PC-9 (cell line): ENCODE data around the gene LY86. TPM values are rescaled to one million over a fixed set of nuclear protein-coding genes. Genes with fewer than 3 reads are reported as not detected.

Experiments
- BruUV-seq: library from RNA; stranded (reverse); fragments of 400-500 nt; replicated peaks from 2 replicates; lab custom pipeline; 2021; lab: Mats Ljungman, UMichigan
- CTCF ChIA-PET: fragments of 300-600 bp; sonication (Branson Sonifier 250); formaldehyde crosslinking; loops from one replicate; lab custom pipeline; 2022; ENCODE audit warnings: antibody characterized with exemption; lab: Charles Lee
- POLR2A ChIA-PET: fragments of 300-600 bp; sonication (Branson Sonifier 250); formaldehyde crosslinking; loops from one replicate; lab custom pipeline; 2022; ENCODE audit warnings: antibody characterized with exemption; ENCODE audit not compliant: unreplicated experiment; lab: Charles Lee
- DNase-seq, 2 experiments: peaks; one replicate each; pipeline versions ENCODE4 v3.0.0 to v3.0.0-alpha.2; 2015 to 2022; ENCODE audit warnings: mixed read lengths in 1 of 2
- H2AFZ ChIP-seq: fragments of 200-600 bp; sonication (generic); 2 replicates; pipeline ENCODE4 v1.8.1; 2017; ENCODE audit warnings: antibody characterized with exemption
- H3F3A ChIP-seq: fragments of 200-600 bp; sonication (generic); 2 replicates; pipeline ENCODE4 v1.8.1; 2017; ENCODE audit warnings: antibody characterized with exemption, mild to moderate bottlenecking, low read depth; ENCODE audit not compliant: insufficient read depth
- H3K27ac ChIP-seq: fragments of 200-600 bp; sonication (generic); 2 replicates; pipeline ENCODE4 v1.6.1; 2016; ENCODE audit warnings: mixed run types
- H3K27me3 ChIP-seq: fragments of 200-600 bp; sonication (generic); 2 replicates; pipeline ENCODE4 v1.6.1; 2016; ENCODE audit warnings: low read depth, mixed run types; ENCODE audit not compliant: insufficient read depth
- H3K36me3 ChIP-seq: fragments of 200-600 bp; sonication (generic); 2 replicates; pipeline ENCODE4 v1.6.1; 2016; ENCODE audit warnings: low read depth, mixed run types
- H3K4me1 ChIP-seq: fragments of 200-600 bp; sonication (generic); replicated peaks from 2 replicates; pipeline ENCODE4 v1.6.1; 2016; ENCODE audit warnings: mixed run types; ENCODE audit not compliant: insufficient read depth
- H3K4me2 ChIP-seq: fragments of 200-600 bp; sonication (generic); 2 replicates; pipeline ENCODE4 v1.6.1; 2017; ENCODE audit warnings: mixed run types
- H3K4me3 ChIP-seq: fragments of 200-600 bp; sonication (generic); 2 replicates; pipeline ENCODE4 v1.6.1; 2016; ENCODE audit warnings: mixed run types
- H3K79me2 ChIP-seq: fragments of 200-600 bp; sonication (generic); 2 replicates; pipeline ENCODE4 v1.6.1; 2017; ENCODE audit warnings: low read depth, mixed run types
- H3K9me2 ChIP-seq: fragments of 200-600 bp; sonication (generic); 2 replicates; pipeline ENCODE4 v1.8.1; 2017; ENCODE audit warnings: mild to moderate bottlenecking; ENCODE audit not compliant: insufficient read depth
- H3K9me3 ChIP-seq: fragments of 200-600 bp; sonication (generic); 2 replicates; pipeline ENCODE4 v1.8.1; 2016; ENCODE audit warnings: low read depth; ENCODE audit not compliant: insufficient read depth
- H4K20me1 ChIP-seq: fragments of 200-600 bp; sonication (generic); 2 replicates; pipeline ENCODE4 v1.8.1; 2017; ENCODE audit not compliant: insufficient read depth
- EZH2 ChIP-seq: fragments of 200-600 bp; sonication (generic); IDR thresholded peaks from 2 replicates; pipeline ENCODE4 v1.8.0; 2017; ENCODE audit warnings: antibody characterized with exemption, low read depth
- intact Hi-C: fragments of 100-400 bp; cut with micrococcal nuclease; formaldehyde crosslinking; loops from one replicate; pipeline ENCODE4 v1.10.0; 2022; ENCODE audit not compliant: unreplicated experiment
- total RNA-seq: library from RNA; stranded (reverse); gene quantifications from 2 replicates; pipeline ENCODE4 v1.2.3, GENCODE V29; 2021
- TF ChIP-seq, protein P1 (sequence below): fragments of 200-600 bp; sonication (generic); conservative IDR thresholded peaks from 2 replicates; pipeline ENCODE4 v1.6.1; 2017; ENCODE audit warnings: mixed run types, antibody characterized with exemption, mild to moderate bottlenecking, moderate library complexity

Gene LY86
- total RNA-seq, 1 experiment from 2014 or later, result not detected

DNA sequence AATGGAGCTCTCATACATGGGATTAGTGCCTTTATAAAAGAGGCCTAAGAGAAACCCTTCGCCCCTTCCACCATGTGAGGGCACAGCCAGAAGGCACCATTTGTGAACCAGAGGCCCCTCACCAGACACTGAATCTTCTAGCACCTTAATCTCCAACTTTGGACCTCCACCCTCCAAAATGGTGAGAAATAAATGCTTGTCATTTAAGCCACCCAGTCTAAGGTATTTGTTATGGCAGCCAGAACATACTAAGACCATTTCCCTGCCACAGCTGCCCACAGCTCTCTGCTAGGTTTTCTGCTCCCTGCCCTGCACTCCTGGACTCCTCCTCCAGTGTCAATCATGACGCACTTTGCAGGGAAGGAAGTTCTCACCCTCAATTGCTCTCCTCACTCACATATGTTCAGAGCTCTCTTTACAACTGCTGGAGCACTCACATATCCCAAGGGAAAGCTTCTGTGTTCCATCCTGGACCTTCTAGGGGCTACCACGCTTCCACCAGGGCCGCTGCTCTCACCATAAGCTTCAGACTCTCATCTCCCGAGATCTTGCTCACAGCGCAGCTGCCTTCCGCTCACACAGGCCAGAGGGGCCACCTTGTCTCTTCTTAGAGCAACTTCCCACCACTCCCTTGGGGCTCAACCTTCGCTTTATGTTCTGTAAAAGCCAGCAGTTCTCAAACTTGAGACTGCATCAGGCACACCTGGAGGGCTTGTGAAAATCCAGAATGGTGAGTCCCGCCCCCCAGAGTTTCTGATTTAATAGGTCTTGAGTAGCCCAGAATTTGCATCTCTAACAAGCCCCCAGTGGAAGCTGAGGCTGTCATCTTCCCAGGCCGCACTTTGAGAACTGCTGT, 1.6 kb upstream of the LY86 start:
- Histone ChIP-seq H3K4me1 (no peaks in the 10 kb centered on the region), H3K4me2 (no peak overlapping the region), H3K9me2 (no peaks in the 10 kb centered on the region), H2AFZ (no peak overlapping the region), H3K27me3 (no peaks in the 10 kb centered on the region; the same call in 1 of the 2 replicates), H3K79me2 (no peaks in the 10 kb centered on the region), H3K9me3 (no peaks in the 10 kb centered on the region), H3K36me3 (no peaks in the 10 kb centered on the region), H3F3A (no peaks in the 10 kb centered on the region), H4K20me1 (no peaks in the 10 kb centered on the region), H3K27ac (no peak overlapping the region), H3K4me3 (no peak overlapping the region)
- POLR2A ChIA-PET, result no interaction called here
- no TSS peak for BruUV-seq
- TF ChIP-seq, protein P1, sequence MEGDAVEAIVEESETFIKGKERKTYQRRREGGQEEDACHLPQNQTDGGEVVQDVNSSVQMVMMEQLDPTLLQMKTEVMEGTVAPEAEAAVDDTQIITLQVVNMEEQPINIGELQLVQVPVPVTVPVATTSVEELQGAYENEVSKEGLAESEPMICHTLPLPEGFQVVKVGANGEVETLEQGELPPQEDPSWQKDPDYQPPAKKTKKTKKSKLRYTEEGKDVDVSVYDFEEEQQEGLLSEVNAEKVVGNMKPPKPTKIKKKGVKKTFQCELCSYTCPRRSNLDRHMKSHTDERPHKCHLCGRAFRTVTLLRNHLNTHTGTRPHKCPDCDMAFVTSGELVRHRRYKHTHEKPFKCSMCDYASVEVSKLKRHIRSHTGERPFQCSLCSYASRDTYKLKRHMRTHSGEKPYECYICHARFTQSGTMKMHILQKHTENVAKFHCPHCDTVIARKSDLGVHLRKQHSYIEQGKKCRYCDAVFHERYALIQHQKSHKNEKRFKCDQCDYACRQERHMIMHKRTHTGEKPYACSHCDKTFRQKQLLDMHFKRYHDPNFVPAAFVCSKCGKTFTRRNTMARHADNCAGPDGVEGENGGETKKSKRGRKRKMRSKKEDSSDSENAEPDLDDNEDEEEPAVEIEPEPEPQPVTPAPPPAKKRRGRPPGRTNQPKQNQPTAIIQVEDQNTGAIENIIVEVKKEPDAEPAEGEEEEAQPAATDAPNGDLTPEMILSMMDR, result no peak
- no peak for TF ChIP-seq EZH2
- DNase-seq, result no peak
- CTCF ChIA-PET, result no interaction called here
- intact Hi-C loops, result no loop called here

DNA sequence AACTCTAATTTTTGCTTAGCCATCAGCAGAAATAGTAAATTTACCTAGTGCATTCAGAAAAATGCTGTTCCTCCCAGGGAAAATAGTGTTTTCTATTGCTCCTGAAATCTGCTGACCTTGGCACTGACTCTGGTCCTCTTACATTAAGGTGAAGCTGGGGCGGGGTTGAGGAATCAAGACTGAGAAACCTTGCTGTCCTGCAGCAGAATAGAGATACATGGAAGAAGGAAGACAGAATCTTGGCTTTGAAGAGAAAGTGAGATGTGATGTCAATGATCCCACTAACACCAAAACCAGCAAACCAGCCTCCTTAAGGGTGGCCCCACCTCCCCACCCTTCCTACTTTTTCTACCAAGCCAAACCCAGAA, 840 bp upstream of the LY86 start:
- CTCF ChIA-PET, result no interaction called here
- Histone ChIP-seq H3K36me3 (no peaks in the 10 kb centered on the region), H3K79me2 (no peaks in the 10 kb centered on the region), H3K9me2 (no peaks in the 10 kb centered on the region), H3K4me1 (no peaks in the 10 kb centered on the region), H4K20me1 (no peaks in the 10 kb centered on the region), H3K27ac (no peak overlapping the region), H3K4me3 (no peak overlapping the region), H3K27me3 (no peaks in the 10 kb centered on the region; the same call in 1 of the 2 replicates), H3K9me3 (no peaks in the 10 kb centered on the region), H2AFZ (no peak overlapping the region), H3K4me2 (no peak overlapping the region), H3F3A (no peaks in the 10 kb centered on the region)
- no TSS peak for BruUV-seq
- intact Hi-C loops, result no loop called here
- TF ChIP-seq, protein P1, result no peak
- no peak for TF ChIP-seq EZH2
- DNase-seq, result no peak
- POLR2A ChIA-PET, result interaction anchor here (0.6 kb wide), 1 partner anchor 11 kb away, joined by 5 read pairs; no protein-coding TSS in a partner anchor

DNA sequence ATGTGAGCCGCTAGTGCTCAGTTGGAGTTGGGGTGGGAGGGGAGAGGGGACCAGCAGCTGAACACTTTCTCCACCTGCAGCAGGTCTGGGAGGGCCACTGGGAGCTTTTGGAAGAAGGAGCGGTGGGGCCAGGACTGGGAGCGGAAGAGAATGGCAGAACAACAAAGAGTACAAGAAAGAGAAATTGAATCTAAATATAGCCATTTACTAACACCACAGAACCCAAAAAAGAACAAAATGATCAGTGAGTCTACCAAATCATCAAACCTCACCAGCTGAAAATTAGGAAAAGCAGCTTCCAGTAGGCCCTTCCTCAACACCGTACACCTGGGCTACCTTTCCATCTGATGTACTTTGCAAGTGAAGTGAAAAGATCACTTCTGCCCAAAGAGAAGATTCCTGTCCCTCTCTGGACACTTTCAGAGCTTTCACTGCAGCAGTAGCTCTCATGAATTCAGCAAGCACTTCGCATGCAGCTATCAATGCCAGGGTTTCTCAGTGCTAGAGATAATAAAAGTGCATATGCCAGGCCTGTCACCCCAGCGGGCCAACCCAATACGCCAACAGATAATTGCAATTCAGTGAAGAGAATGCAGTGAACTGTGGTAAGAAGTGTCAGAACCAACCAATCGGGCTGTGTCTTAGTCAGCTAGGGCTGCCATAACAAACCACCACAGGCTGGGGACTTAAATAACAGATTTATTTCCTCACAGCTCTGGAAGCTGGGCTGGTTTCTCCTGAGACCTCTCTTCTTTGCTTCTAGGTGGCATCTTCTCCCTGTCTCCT, 597 bp downstream of the LY86 start:
- Histone ChIP-seq H3K36me3 (no peaks in the 10 kb centered on the region), H3K4me2 (no peak overlapping the region), H3K4me3 (no peak overlapping the region), H3K9me2 (no peaks in the 10 kb centered on the region), H3F3A (no peaks in the 10 kb centered on the region), H3K27me3 (no peaks in the 10 kb centered on the region; the same call in 1 of the 2 replicates), H3K4me1 (no peaks in the 10 kb centered on the region), H2AFZ (no peak overlapping the region), H3K9me3 (no peaks in the 10 kb centered on the region), H3K79me2 (no peaks in the 10 kb centered on the region), H3K27ac (no peak overlapping the region), H4K20me1 (no peaks in the 10 kb centered on the region)
- DNase-seq, result no peak
- TF ChIP-seq EZH2, result no peak
- TF ChIP-seq, protein P1, result no peak
- ChIA-PET CTCF (no interaction called here), POLR2A (no interaction called here)
- no TSS peak for BruUV-seq
- intact Hi-C loops, result no loop called here
